ENCODE results near the gene ZC3H7B. TPM values are rescaled to one million over a fixed set of nuclear protein-coding genes. Genes with fewer than 3 reads are reported as not detected.
"Not testable (repeated sequence)": the region's sequence is repeated elsewhere in the genome, so short reads cannot be mapped to it uniquely, and the experiment has no call there.

Gene ZC3H7B
- total RNA-seq, result 10 to 100 TPM; 19.4 to 48.7 TPM

DNA sequence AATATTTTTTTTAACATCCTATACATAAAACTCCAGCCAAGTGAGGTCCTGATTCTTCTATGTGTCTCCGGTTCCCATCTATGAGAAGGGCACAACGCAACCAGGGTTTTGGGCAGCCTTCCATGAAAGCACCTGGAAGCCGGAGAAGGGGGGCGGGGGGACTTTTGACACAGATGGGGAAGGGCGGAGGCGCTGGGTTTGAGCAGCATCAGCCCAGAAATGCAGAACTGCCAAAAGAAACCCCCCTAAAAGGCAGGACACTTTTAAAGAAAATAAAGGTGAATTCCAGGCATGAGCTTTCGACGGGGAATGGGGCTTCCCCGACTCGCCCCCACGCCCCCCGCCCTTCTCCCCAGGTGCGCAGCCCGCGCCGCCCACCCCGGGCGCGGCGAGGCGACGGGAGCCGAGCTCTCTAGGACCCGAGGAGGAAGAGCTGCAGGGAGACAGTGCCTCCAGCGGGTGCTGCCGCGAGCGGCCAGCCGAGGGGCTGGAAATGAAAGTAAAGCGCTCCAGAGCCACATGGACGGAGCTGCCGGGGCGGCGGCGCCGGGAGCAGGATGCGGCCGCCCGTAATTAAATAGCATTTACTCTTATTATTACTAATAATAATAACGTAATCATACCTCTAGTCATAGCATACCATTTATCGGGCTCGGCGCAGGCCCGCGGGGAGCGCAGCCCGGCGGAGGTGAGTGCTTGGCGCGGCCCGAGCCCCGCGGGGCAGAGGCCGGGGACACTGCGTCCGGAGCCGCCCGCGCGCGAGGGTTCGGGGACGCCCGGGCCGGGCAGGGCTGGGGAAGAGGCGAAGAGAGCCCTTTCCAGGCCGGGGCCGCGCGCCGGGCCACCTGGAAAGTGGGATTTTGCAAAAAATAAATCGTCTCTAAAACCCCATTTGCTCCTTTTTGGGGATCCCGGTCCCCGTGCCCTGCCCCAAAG lies at the start of gene ZC3H7B:
Gene ZC3H7B (plus strand): TSS at position 441 of the 936 bp plus-strand sequence. CDS start 19,136 bp downstream, outside the sequence.
- H3K36me3 Mint-ChIP-seq, result peaks cover 0 to 5% of the 10 kb centered on the region in 2 donors
- H3K27ac Mint-ChIP-seq, result peak within 1 kb of the TSS; percentile 84 to 85
- no peaks in the 10 kb centered on the region for H3K9me3 Mint-ChIP-seq
- DNase-seq (ENCODE audit: low spot score in 2 of 2) (peak; percentile 84), ATAC-seq (peak; percentile 98 to 99)

DNA sequence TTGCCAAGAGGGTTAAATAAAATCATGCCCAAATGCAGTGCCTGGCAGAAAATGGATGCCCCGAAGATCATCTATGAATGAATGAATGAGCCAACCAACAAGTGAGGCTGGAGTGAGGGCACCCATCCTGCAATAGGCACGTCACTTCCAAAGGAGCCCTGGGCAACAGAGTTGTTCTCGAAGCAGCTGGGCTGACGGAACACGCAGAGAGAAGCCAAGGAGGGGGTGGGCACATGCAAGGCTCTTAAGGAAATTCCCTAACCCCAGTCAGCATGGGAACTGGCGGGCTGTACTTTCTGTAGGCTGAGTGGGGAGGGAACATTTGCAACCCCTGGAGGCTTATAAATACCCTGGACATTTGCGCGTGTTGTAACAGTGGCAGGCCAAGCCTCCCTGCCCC lies 49.0 kb upstream of the ZC3H7B start:
- no peak for DNase-seq (ENCODE audit: low spot score in 2 of 2)
- ATAC-seq, result no peak
- Mint-ChIP-seq H3K36me3 (peaks cover 5 to 10% of the 10 kb centered on the region in 2 donors), H3K9me3 (no peaks in the 10 kb centered on the region), H3K27ac (peak overlapping the region in 1 of 2 donors; percentile 36)

- ATAC-seq (no peak), DNase-seq (ENCODE audit: low spot score in 2 of 2) (no peak)
- Mint-ChIP-seq H3K27ac (peak overlapping the region; percentile 51 to 62), H3K9me3 (no peaks in the 10 kb centered on the region), H3K36me3 (peaks cover 10 to 11% of the 10 kb centered on the region in 2 donors)
These were observed 47.1 kb upstream of the ZC3H7B start for GRCh38 chr22:41254230-41254629.

DNA sequence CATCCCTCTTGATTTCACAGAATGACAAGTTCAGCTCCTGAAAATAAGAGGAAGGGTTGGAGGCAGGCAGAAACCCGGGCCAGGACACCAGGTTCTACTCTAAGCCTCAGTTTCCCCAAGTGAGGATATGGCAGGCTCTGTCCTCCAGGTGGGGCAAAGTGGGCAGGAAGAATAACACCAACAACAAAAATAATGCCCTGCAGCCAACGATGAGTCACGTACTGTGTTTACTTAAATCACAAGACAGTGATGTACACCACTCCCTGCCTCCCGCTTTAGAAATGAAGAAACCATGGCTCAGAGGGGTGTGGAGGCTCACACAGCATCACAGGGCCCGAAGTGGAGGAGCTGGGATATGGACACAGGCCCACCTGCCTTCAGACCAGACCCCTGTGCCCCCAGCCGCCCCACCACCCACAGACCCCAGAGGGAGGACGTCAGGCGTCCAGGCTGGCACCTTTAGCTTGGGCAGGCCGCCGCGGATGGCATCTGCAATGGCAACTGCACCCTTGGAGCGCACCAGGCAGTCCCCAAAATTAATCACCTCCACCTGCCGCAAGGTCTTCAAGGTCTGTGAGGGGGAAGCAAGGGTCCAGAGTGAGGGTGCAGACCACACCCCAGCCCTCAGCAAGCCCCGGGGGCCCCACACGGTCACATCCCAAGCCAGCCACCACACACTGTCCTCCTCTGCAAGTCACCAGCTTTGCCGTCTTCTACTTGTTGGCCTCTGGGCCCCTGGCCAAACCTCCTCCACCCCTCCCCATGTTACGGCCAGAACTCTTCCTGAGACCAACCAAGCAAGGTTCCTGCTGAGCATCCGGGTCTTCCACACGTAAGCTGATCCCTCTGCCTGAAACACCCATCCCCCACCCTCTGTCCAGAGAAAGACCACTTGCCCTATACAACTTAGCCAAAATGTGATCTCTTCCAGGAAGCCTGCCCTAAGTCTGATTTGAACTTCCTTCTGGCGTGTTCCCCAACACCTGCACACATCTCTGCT lies 44.8 kb upstream of the ZC3H7B start:
- no peak for ATAC-seq

DNA sequence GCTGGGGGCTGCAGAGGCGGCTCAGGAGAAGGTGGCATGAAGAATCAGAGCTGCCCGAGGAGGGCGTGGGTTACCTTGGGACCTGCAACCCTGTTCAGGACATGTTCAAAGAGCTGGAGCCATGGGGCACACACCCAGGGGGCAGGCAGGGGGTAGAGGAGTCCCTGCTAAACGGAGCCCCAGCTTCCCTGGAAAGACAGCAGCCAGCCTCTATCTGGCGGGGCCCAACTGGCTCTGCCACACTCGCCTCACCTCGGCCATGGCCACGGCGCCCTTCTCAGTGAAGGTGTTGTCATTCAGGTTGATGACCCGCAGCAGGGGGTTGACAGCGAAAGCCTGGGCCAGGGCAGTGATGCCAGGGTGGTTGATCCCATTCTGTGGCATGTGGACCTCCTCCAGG lies 43.6 kb upstream of the ZC3H7B start:
- H3K27ac Mint-ChIP-seq, result peak overlapping the region in 1 of 2 donors; percentile 95
- no peak for DNase-seq (ENCODE audit: low spot score in 2 of 2)
- ATAC-seq, result peak in 1 of 2 donors; percentile 12
- peaks cover 0 to 12% of the 10 kb centered on the region in 2 donors for H3K36me3 Mint-ChIP-seq
- H3K9me3 Mint-ChIP-seq, result no peaks in the 10 kb centered on the region

More for the DNA sequence above, 44.8 kb upstream of the ZC3H7B start:
- Mint-ChIP-seq H3K9me3 (no peaks in the 10 kb centered on the region), H3K36me3 (peaks cover 0 to 12% of the 10 kb centered on the region in 2 donors), H3K27ac (peak overlapping the region; percentile 32 to 95)
- DNase-seq (ENCODE audit: low spot score in 2 of 2), result no peak

- peaks cover 4 to 16% of the 10 kb centered on the region in 2 donors for H3K36me3 Mint-ChIP-seq
- H3K9me3 Mint-ChIP-seq; H3K27ac Mint-ChIP-seq; ATAC-seq; DNase-seq (ENCODE audit: low spot score in 2 of 2): not testable (repeated sequence)
These were observed 41.6 kb upstream of the ZC3H7B start for GRCh38 chr22:41259756-41260155.

GRCh38 chr22:41260871-41261270 lies 40.5 kb upstream of the ZC3H7B start:
- DNase-seq (ENCODE audit: low spot score in 2 of 2), result no peak
- ATAC-seq, result no peak
- H3K9me3 Mint-ChIP-seq, result no peaks in the 10 kb centered on the region
- H3K36me3 Mint-ChIP-seq, result peaks cover 7 to 22% of the 10 kb centered on the region in 2 donors
- peak overlapping the region in 1 of 2 donors; percentile 25 for H3K27ac Mint-ChIP-seq

DNA sequence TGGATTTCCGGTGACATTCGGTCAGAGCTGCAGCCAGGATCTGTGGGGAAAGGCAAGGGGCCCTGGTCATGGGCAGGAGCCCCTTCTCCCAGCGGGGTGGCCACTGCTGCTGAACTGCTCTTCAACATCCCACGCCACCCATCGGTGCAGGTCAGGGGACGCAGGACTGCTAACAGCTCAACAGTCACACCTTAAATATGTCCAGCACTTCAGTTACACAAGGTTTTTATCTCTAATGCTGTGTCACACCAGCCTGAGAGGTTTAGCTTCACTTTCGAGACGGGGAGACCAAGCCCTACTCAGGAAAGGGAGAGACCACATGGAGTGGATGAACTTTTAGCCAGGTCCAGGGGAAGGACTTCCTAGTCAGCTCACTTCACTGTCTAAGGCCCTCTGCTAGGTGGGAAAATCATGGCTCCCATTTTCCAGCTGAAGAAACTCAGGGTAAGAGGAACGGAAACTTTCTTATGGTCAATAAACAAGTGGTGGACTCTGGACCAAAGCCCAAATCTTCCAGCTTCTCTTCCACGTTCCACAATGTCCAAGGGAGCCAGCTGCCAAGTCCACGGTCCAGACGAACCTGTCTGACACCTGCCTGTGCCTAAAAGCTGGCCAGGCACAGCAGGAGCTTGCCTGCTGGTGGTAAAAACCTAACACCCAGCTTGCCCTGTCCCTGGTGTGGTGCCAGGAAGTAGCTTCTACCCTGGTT lies 39.6 kb upstream of the ZC3H7B start:
- ATAC-seq, result no peak
- Mint-ChIP-seq H3K27ac (peak overlapping the region; percentile 25 to 74), H3K36me3 (peaks cover 7 to 22% of the 10 kb centered on the region in 2 donors), H3K9me3 (no peaks in the 10 kb centered on the region)
- no peak for DNase-seq (ENCODE audit: low spot score in 2 of 2)

- Mint-ChIP-seq H3K36me3 (peaks cover 7 to 17% of the 10 kb centered on the region in 2 donors), H3K27ac (peak overlapping the region in 1 of 2 donors; percentile 74), H3K9me3 (no peaks in the 10 kb centered on the region)
- DNase-seq (ENCODE audit: low spot score in 2 of 2) (no peak), ATAC-seq (no peak)
These were observed 39.0 kb upstream of the ZC3H7B start for GRCh38 chr22:41262250-41262765.

GRCh38 chr22:41263704-41264103 lies 37.6 kb upstream of the ZC3H7B start:
- H3K36me3 Mint-ChIP-seq, result peaks cover 7 to 16% of the 10 kb centered on the region in 2 donors

GRCh38 chr22:41264408-41264941 lies 36.9 kb upstream of the ZC3H7B start:
- ATAC-seq (peak in 1 of 2 donors; percentile 9), DNase-seq (ENCODE audit: low spot score in 2 of 2) (no peak)
- Mint-ChIP-seq H3K27ac (peak overlapping the region in 1 of 2 donors; percentile 88), H3K9me3 (no peaks in the 10 kb centered on the region), H3K36me3 (peaks cover 7 to 10% of the 10 kb centered on the region in 2 donors)

More at GRCh38 chr22:41263704-41264103, 37.6 kb upstream of the ZC3H7B start:
- ATAC-seq, result peak in 1 of 2 donors; percentile 20
- H3K27ac Mint-ChIP-seq, result peak overlapping the region in 1 of 2 donors; percentile 32
- DNase-seq (ENCODE audit: low spot score in 2 of 2), result no peak
- H3K9me3 Mint-ChIP-seq, result no peaks in the 10 kb centered on the region

GRCh38 chr22:41267958-41268357 lies 33.4 kb upstream of the ZC3H7B start:
- ATAC-seq (no peak), DNase-seq (ENCODE audit: low spot score in 2 of 2) (no peak)
- Mint-ChIP-seq H3K9me3 (no peaks in the 10 kb centered on the region), H3K27ac (no peak overlapping the region), H3K36me3 (peaks cover 13 to 17% of the 10 kb centered on the region in 2 donors)

- Mint-ChIP-seq H3K9me3 (no peaks in the 10 kb centered on the region), H3K27ac (no peak overlapping the region), H3K36me3 (peaks cover 14 to 16% of the 10 kb centered on the region in 2 donors)
- no peak for DNase-seq (ENCODE audit: low spot score in 2 of 2)
- ATAC-seq, result no peak
These were observed 29.5 kb upstream of the ZC3H7B start for GRCh38 chr22:41271787-41272186.

GRCh38 chr22:41273128-41273527 lies 28.2 kb upstream of the ZC3H7B start:
- peaks cover 22 to 27% of the 10 kb centered on the region in 2 donors for H3K36me3 Mint-ChIP-seq
- no peak overlapping the region for H3K27ac Mint-ChIP-seq
- H3K9me3 Mint-ChIP-seq, result no peaks in the 10 kb centered on the region
- no peak for ATAC-seq
- no peak for DNase-seq (ENCODE audit: low spot score in 2 of 2)

DNA sequence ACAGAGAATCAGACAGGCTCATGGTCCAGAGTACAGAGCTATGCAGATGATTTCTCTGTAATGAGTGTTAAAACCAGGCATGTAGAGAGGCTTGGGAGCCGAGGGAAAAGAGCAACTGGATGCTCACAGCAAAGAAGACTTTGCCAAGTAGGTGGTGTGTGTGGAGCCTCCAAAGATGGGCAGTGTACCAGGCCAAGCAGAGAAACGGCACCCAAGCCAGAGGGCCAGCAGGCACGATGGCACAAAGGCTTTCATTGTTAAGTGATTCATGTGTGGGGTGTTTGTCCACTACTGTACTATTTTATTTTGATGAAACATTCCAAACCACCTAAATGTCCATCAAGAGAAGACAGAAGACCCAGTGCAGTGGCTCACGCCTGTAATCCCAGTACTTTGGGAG lies 26.5 kb upstream of the ZC3H7B start:
- ATAC-seq (no peak), DNase-seq (ENCODE audit: low spot score in 2 of 2) (no peak)
- Mint-ChIP-seq H3K9me3 (no peaks in the 10 kb centered on the region), H3K27ac (no peak overlapping the region), H3K36me3 (peaks cover 22 to 32% of the 10 kb centered on the region in 2 donors)

All from activated naive CD4-positive, alpha-beta T cell treated with anti-CD3 and anti-CD28 coated beads, Interleukin-2, amount 50 U/mL, for 72 hours (primary cell).